OCI-LY3 (cell line): Measurements from ENCODE around the gene AGAP1.

Experiments used
- CTCF ChIP-seq: fragments of 200-600, 300-600 bp; sonication (generic); IDR thresholded peaks from 2 replicates; pipeline ENCODE4 v1.5.1; 2014; ENCODE audit warnings: antibody characterized with exemption, low read length, low read depth
- EZH2phosphoT487 ChIP-seq: fragments of 200-600 bp; shearing (Covaris generic); IDR thresholded peaks from 2 replicates; pipeline ENCODE4 v1.6.1; 2018; ENCODE audit warnings: antibody characterized with exemption, mixed run types, low read depth

- no peak for TF ChIP-seq CTCF
- TF ChIP-seq EZH2phosphoT487 = no peak
Observed at GRCh38 chr2:235611349-235611748, 117.5 kb downstream of the AGAP1 start.
